HepG2 (cell line): Measurements from ENCODE around the gene CFAP46. TPM values are rescaled to one million over a fixed set of nuclear protein-coding genes. Genes with fewer than 3 reads are reported as not detected.

Experiments
- ATAC-seq: fragments of 200-7000 bp; cut with Tn5 transposase; 3 replicates; pipeline ENCODE4 v1.9.1; 2020; ENCODE audit warnings: mild to moderate bottlenecking, moderate library complexity
- BruUV-seq: library from RNA; stranded (reverse); fragments of 400-500 nt; replicated peaks from 2 replicates; lab custom pipeline; 2021; lab: Mats Ljungman, UMichigan
- CTCF ChIA-PET: fragments of 300-600 bp; formaldehyde crosslinking; extraction: SDS; loops from one replicate; lab custom pipeline; 2021; ENCODE audit warnings: low total read pairs, inconsistent platforms, low intra/inter-chr PET ratio; lab: Yijun Ruan, JAX
- POLR2A ChIA-PET: fragments of 350-600 bp; sonication (Branson Sonifier 250); formaldehyde crosslinking; loops from one replicate; lab custom pipeline; 2020; ENCODE audit warnings: antibody characterized with exemption, inconsistent platforms; lab: Yijun Ruan, JAX
- DNase-seq: peaks from one replicate; pipeline ENCODE4 v3.0.0-alpha.2; 2015; ENCODE audit warnings: low spot score
- FAIRE-seq: peaks from 3 replicates; lab custom pipeline; 2011; peaks lifted over from hg19 to GRCh38; lab: Jason Lieb, UNC
- H2AFZ ChIP-seq: one replicate; pipeline ENCODE4 v1.6.1; 2011; ENCODE audit warnings: low read length, inconsistent platforms
- H3K27ac ChIP-seq: fragments of 300-600 bp; 3 replicates; pipeline ENCODE4 v1.8.0; 2011; ENCODE audit warnings: mixed run types, mild to moderate bottlenecking, mixed read lengths, low read length, inconsistent platforms; ENCODE audit not compliant: insufficient read depth; ENCODE audit errors: extremely low read length
- H3K27me3 ChIP-seq, 2 experiments: fragments of 200-600 bp in 1 of 2; 2 replicates in 1 of 2; 3 replicates in 1 of 2; pipeline versions ENCODE4 v1.6.0 to v1.8.0; 2011; ENCODE audit warnings: low read length in 2 of 2, mild to moderate bottlenecking in 2 of 2, moderate library complexity in 2 of 2, inconsistent platforms in 1 of 2; ENCODE audit not compliant: insufficient read depth in 2 of 2, control insufficient read depth in 1 of 2
- H3K36me3 ChIP-seq, 2 experiments: fragments of 200-600 bp in 1 of 2; replicated peaks in 1 of 2; 2 replicates in 1 of 2; 3 replicates in 1 of 2; pipeline versions ENCODE4 v1.5.1 to v1.8.0; 2011; ENCODE audit warnings: low read length in 2 of 2, inconsistent platforms in 1 of 2; ENCODE audit not compliant: insufficient read depth in 2 of 2, control insufficient read depth in 1 of 2
- H3K4me1 ChIP-seq: 2 replicates; pipeline ENCODE4 v1.5.1; 2012; ENCODE audit warnings: low read length, inconsistent platforms; ENCODE audit not compliant: insufficient read depth
- H3K4me2 ChIP-seq: 2 replicates; pipeline ENCODE4 v1.6.0; 2011; ENCODE audit warnings: low read depth, low read length, inconsistent platforms
- H3K4me3 ChIP-seq, 3 experiments: fragments of 200-600 bp in 1 of 3; sonication (generic), shearing (Covaris generic) in 1 of 3; replicated peaks in 1 of 3; 2 replicates each; pipeline ENCODE4 v1.5.1; 2011 to 2016; ENCODE audit warnings: low read length in 3 of 3, inconsistent platforms in 2 of 3, low read depth in 2 of 3, mild to moderate bottlenecking in 2 of 3, control low read depth in 1 of 3, mixed read lengths in 1 of 3; ENCODE audit not compliant: insufficient read depth in 1 of 3
- H3K79me2 ChIP-seq: one replicate; pipeline ENCODE4 v1.6.1; 2011; ENCODE audit warnings: low read length, inconsistent platforms; ENCODE audit not compliant: insufficient read depth
- H3K9ac ChIP-seq: 2 replicates; pipeline ENCODE4 v1.6.0; 2011; ENCODE audit warnings: mild to moderate bottlenecking, low read depth, low read length, inconsistent platforms; ENCODE audit not compliant: insufficient read depth
- H3K9me3 ChIP-seq: 2 replicates; pipeline ENCODE4 v1.5.1; 2012; ENCODE audit warnings: mild to moderate bottlenecking, low read length
- H4K20me1 ChIP-seq: 2 replicates; pipeline ENCODE4 v1.6.0; 2011; ENCODE audit warnings: inconsistent platforms, mild to moderate bottlenecking, low read length, moderate library complexity; ENCODE audit not compliant: insufficient read depth
- EZH2 ChIP-seq: conservative IDR thresholded peaks from 2 replicates; pipeline ENCODE4 v1.6.1; 2012; ENCODE audit warnings: mild to moderate bottlenecking, low read depth, low read length, moderate library complexity
- POGZ ChIP-seq: sonication (generic); formaldehyde crosslinking; IDR thresholded peaks from 2 replicates; pipeline ENCODE4 v1.4.0; 2020; ENCODE audit warnings: mild to moderate bottlenecking, missing genetic modification reagents
- ZMAT3 ChIP-seq: sonication (generic); formaldehyde crosslinking; conservative IDR thresholded peaks from 2 replicates; pipeline ENCODE4 v1.7.0; 2021; ENCODE audit warnings: missing genetic modification reagents
- WGBS: methylation state at CpG from one replicate; pipeline ENCODE4 v1.1.6; 2017; ENCODE audit warnings: low lambda C conversion rate; 5-methylcytosine and 5-hydroxymethylcytosine counted together
- in situ Hi-C: cut with HindIII; loops from 2 replicates; pipeline ENCODE4 v1.10.0; 2017; ENCODE audit warnings: low pct_unique_long_range_greater_than_20kb; ENCODE audit not compliant: extremely low pct_ligation_motif_present
- intact Hi-C: fragments of 100-400 bp; cut with micrococcal nuclease; formaldehyde crosslinking; loops from one replicate; pipeline ENCODE4 v1.10.0; 2022; ENCODE audit not compliant: unreplicated experiment
- polyA plus RNA-seq, 8 experiments: library from polyadenylated mRNA; depleted of rRNA in 3 of 8; stranded (reverse) in 7 of 8; unstranded in 1 of 8; fragments of >200 nt; fragmentation: Illumina TruSeq in 4 of 8; extraction: Trizol in 4 of 8; gene quantifications; 2 replicates each; pipeline versions ENCODE4 v1.2.1 to v1.2.3, GENCODE V29; 2011 to 2016; ENCODE audit warnings: low read depth in 4 of 8, missing spikeins in 1 of 8, mixed read lengths in 1 of 8; ENCODE audit not compliant: insufficient read depth in 1 of 8
- total RNA-seq, 5 experiments: library from RNA; depleted of rRNA; stranded (reverse); fragments of >200 nt; fragmentation: Illumina TruSeq; extraction: Trizol; gene quantifications; 2 replicates each; pipeline ENCODE4 v1.2.3, GENCODE V29; 2016; ENCODE audit warnings: low read depth in 1 of 5
- TF ChIP-seq, protein P1 (sequence below): sonication (generic); formaldehyde crosslinking; IDR thresholded peaks from 2 replicates; pipeline ENCODE4 v1.4.0; 2020; ENCODE audit warnings: mild to moderate bottlenecking, missing genetic modification reagents, borderline replicate concordance
- TF ChIP-seq, protein P2 (sequence below): sonication (generic); formaldehyde crosslinking; IDR thresholded peaks from 2 replicates; pipeline ENCODE4 v1.4.0; 2020; ENCODE audit warnings: mild to moderate bottlenecking, missing genetic modification reagents

Gene CFAP46
- total and polyA plus RNA-seq, 2 of the 13 experiments (the other 11 are each of a cell fraction or from before 2014, with no cell fraction given), result 0.24 to 0.84 TPM

DNA sequence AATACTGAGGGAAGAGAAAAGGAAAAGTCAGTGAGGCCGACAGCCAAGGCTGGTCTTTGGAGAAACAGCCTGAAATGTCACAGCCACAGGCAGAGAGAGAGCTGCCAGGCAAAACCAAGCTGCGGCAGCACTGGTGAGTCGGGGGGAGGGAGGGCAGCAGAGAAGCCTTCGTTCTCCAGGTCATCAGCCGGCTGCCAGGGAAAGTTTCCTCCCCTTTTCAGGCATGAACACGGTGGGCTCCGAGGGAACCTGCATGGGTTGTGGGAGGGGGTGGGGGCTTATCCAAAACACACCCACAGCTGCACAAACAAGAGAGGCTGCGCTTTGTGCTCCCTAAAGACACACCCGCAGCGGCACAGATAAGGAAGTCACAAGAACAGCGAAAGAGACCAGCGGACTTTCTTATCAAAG lies 94.1 kb downstream of the CFAP46 start (continued):
- TF ChIP-seq, protein P1, sequence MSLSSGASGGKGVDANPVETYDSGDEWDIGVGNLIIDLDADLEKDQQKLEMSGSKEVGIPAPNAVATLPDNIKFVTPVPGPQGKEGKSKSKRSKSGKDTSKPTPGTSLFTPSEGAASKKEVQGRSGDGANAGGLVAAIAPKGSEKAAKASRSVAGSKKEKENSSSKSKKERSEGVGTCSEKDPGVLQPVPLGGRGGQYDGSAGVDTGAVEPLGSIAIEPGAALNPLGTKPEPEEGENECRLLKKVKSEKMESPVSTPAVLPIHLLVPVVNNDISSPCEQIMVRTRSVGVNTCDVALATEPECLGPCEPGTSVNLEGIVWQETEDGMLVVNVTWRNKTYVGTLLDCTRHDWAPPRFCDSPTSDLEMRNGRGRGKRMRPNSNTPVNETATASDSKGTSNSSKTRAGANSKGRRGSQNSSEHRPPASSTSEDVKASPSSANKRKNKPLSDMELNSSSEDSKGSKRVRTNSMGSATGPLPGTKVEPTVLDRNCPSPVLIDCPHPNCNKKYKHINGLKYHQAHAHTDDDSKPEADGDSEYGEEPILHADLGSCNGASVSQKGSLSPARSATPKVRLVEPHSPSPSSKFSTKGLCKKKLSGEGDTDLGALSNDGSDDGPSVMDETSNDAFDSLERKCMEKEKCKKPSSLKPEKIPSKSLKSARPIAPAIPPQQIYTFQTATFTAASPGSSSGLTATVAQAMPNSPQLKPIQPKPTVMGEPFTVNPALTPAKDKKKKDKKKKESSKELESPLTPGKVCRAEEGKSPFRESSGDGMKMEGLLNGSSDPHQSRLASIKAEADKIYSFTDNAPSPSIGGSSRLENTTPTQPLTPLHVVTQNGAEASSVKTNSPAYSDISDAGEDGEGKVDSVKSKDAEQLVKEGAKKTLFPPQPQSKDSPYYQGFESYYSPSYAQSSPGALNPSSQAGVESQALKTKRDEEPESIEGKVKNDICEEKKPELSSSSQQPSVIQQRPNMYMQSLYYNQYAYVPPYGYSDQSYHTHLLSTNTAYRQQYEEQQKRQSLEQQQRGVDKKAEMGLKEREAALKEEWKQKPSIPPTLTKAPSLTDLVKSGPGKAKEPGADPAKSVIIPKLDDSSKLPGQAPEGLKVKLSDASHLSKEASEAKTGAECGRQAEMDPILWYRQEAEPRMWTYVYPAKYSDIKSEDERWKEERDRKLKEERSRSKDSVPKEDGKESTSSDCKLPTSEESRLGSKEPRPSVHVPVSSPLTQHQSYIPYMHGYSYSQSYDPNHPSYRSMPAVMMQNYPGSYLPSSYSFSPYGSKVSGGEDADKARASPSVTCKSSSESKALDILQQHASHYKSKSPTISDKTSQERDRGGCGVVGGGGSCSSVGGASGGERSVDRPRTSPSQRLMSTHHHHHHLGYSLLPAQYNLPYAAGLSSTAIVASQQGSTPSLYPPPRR (CRISPR knock-in tag), result no peak
- no peak for TF ChIP-seq POGZ (CRISPR knock-in tag)
- TF ChIP-seq, all 625 proteins: peak for 0

DNA sequence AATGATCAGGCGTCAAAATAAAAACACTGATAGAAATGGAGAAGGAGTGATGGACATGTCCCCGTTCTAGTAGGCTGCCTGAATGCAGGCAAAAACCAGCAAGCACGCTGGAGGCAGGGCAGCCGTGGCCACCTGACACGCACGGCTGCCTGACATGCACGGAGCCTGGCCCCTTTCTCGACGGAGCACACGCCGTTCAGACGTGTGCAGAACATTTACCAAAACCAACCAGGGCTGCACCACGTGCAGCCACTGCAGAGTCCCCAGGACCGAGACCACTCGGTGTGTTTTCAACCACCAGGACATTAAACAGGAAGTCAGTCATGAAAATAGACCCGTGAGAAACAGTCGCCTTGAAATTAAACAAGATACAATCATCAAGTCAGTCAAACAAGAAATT lies 94.5 kb downstream of the CFAP46 start:
- H3K4me1 ChIP-seq, result no peaks in the 10 kb centered on the region
- TF ChIP-seq, protein P2, sequence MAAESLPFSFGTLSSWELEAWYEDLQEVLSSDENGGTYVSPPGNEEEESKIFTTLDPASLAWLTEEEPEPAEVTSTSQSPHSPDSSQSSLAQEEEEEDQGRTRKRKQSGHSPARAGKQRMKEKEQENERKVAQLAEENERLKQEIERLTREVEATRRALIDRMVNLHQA (CRISPR knock-in tag), result no peak
- TF ChIP-seq EZH2 (0 out of 2 replicates have a peak, but pooled peaks have one; percentile 27), ZMAT3 (CRISPR knock-in tag) (no peak)
- TF ChIP-seq, all 625 proteins: peak for 1
- H3K27ac ChIP-seq, result no peak overlapping the region
- H3K36me3 ChIP-seq, result no peaks in the 10 kb centered on the region
- no peak for ATAC-seq
- H3K4me3 ChIP-seq, result no peak overlapping the region
- peaks cover 9 to 54% of the 10 kb centered on the region in 2 experiments; a peak in 4 of 5 replicates for H3K27me3 ChIP-seq
- DNase-seq, result no peak
- 31% methylated on average over 16 of the region's 17 CpGs for WGBS
- no peak overlapping the region for H3K4me2 ChIP-seq
- H3K79me2 ChIP-seq, result no peaks in the 10 kb centered on the region
- H3K9me3 ChIP-seq, result peaks cover 3% of the 10 kb centered on the region
- no peak overlapping the region for H3K9ac ChIP-seq
- H4K20me1 ChIP-seq, result no peaks in the 10 kb centered on the region
- no TSS peak for BruUV-seq
- POLR2A ChIA-PET, result no interaction called here
- FAIRE-seq, result no peak
- intact Hi-C loops, result no loop called here
- in situ Hi-C loops, result no loop called here
- H2AFZ ChIP-seq, result no peak overlapping the region
- CTCF ChIA-PET, result no interaction called here
